Ovary (tissue), 3 donors: ENCODE data around the gene TPM4.

ENCODE experiments used
- CTCF ChIP-seq, 3 donors: fragments of 450-650 bp in 2 of 3; fragments of 200-600 bp in 1 of 3; IDR thresholded peaks; one replicate each; pipeline versions ENCODE4 v1.5.1 to v1.8.0; 2016 to 2022; ENCODE audit warnings: antibody characterized with exemption in 3 of 3, mild to moderate bottlenecking in 1 of 3
- POLR2A ChIP-seq: fragments of 450-650 bp; IDR thresholded peaks from one replicate; pipeline ENCODE4 v1.6.1; 2017; ENCODE audit warnings: antibody characterized with exemption, mild to moderate bottlenecking, moderate library complexity
- donor health status: DM: no; HTN: no; CAD: no.

- no peak for TF ChIP-seq CTCF (IDR thresholded peaks at IDR 0.05)
- TF ChIP-seq POLR2A, result no peak
Measured at GRCh38 chr19:16084067-16084685, 7.9 kb downstream of the TPM4 start.
